Stimulated activated naive CD8-positive, alpha-beta T cell treated with anti-CD3 and anti-CD28 coated beads, Interleukin-15, amount 100 ng/mL, for 72 hours (primary cell): ENCODE measurements around the gene AHNAK2.
"Not testable (repeated sequence)": the region's sequence is repeated elsewhere in the genome, so short reads cannot be mapped to it uniquely, and the experiment has no call there.

Experiments used
- ATAC-seq: fragments of 150-1000 bp; cut with Tn5 transposase; 2 replicates; pipeline ENCODE4 v1.10.0; 2021; ENCODE audit warnings: mild to moderate bottlenecking, moderate library complexity
- DNase-seq, 2 donors: peaks; one replicate each; pipeline ENCODE4 v3.0.0; 2021 to 2022
- H3K27ac Mint-ChIP-seq, 2 donors: one replicate each; pipeline ENCODE4 v1.8.0; 2022; ENCODE audit warnings: mild to moderate bottlenecking in 2 of 2, mixed read lengths in 2 of 2, moderate library complexity in 2 of 2
- H3K27me3 Mint-ChIP-seq: one replicate; pipeline ENCODE4 v1.8.0; 2022; ENCODE audit warnings: mixed read lengths
- H3K4me1 Mint-ChIP-seq: one replicate; pipeline ENCODE4 v1.8.0; 2022; ENCODE audit warnings: mild to moderate bottlenecking, mixed read lengths
- H3K4me3 Mint-ChIP-seq, 2 donors: one replicate each; pipeline ENCODE4 v1.8.0; 2022; ENCODE audit warnings: mild to moderate bottlenecking in 2 of 2, mixed read lengths in 2 of 2, moderate library complexity in 1 of 2
- H3K9me3 Mint-ChIP-seq, 2 donors: one replicate each; pipeline ENCODE4 v1.8.0; 2022; ENCODE audit warnings: mixed read lengths in 2 of 2

AHNAK2 gene

DNA sequence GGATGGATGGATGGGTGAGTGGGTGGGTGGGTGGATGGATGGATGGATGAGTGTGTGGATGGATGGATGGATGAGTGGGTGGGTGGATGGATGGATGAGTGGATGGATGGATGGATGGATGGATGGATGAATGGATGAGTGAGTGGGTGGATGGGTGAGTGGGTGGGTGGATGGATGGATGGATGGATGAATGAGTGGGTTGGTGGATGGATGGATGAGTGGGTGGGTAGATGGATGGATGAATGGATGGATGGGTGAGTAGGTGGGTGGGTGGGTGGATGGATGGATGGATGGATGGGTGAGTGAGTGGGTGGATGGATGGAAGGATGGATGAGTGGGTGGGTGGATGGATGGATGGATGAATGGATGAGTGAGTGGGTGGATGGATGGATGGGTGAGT is 87.9 kb downstream of the AHNAK2 start:
- not testable (repeated sequence) for ATAC-seq, H3K4me3 Mint-ChIP-seq, H3K4me1 Mint-ChIP-seq, H3K9me3 Mint-ChIP-seq, H3K27ac Mint-ChIP-seq, H3K27me3 Mint-ChIP-seq, DNase-seq

DNA sequence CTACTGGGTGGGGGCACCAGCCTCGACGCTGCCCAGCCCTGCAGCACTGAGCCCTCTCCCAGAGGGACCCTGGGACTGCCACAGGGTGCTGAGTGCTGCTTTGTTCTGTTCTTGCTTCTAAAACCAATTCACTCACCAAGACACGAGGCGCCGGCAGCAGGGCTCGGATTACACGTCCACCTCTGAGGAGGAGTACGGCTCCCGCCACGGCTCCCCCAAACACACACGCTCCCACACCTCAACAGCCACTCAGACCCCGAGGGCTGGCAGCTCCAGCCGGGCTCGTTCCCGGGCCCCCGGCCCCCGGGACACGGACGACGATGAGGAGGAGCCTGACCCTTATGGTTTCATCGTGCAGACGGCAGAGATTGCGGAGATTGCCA is 88.8 kb downstream of the AHNAK2 start:
- DNase-seq, result no peak
- Mint-ChIP-seq H3K9me3 (no peaks in the 10 kb centered on the region), H3K27ac (no peak overlapping the region), H3K27me3 (no peaks in the 10 kb centered on the region), H3K4me3 (no peak overlapping the region), H3K4me1 (no peaks in the 10 kb centered on the region)
- ATAC-seq, result no peak

DNA sequence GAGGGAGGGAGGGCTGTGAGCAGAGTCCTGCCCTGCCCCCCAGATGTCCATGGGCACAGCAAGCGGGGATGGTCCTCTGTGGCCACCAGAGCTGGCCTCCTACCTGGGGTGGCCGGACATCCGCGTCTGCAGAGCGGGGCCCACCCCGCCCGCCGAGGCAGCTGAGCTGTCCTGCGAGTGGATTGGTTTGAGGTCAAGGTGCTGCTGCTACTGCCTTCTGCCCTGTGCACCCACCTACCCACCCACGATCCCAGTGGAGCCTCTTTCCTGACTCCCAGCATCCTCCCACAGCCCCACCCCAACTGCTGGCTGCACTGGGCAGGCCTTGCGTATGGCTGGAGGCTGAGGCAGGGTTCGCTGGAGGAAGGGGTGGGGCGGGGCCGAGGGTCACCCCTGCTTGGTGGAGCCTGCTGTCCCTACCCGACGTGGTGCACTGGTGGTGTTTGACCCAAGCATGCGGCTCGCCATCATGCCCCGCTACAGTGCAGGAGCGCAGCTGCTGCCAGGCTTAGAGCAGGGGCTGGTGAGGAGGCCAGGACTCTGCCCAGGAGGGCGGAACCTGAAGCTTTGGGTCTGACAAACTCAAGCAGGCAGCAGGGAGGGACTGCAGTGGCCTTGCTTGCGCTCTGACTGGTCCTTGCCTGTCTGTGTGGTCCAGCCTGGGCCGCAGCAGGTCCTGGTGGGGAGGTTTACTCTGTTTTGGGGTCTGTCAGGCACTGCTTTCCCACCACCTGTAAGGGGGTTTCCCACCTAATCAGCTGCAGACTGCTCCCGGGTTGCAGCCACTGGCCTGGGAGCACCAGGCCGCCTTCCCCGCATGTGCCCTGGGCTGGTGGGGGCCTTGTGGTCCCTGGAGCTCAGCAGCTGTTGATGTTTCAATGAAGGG is 89.4 kb downstream of the AHNAK2 start:
- H3K27me3 Mint-ChIP-seq, result no peaks in the 10 kb centered on the region
- no peak overlapping the region for H3K4me3 Mint-ChIP-seq
- no peak for ATAC-seq
- H3K4me1 Mint-ChIP-seq, result no peaks in the 10 kb centered on the region
- no peak for DNase-seq
- H3K27ac Mint-ChIP-seq, result no peak overlapping the region
- no peaks in the 10 kb centered on the region for H3K9me3 Mint-ChIP-seq

DNA sequence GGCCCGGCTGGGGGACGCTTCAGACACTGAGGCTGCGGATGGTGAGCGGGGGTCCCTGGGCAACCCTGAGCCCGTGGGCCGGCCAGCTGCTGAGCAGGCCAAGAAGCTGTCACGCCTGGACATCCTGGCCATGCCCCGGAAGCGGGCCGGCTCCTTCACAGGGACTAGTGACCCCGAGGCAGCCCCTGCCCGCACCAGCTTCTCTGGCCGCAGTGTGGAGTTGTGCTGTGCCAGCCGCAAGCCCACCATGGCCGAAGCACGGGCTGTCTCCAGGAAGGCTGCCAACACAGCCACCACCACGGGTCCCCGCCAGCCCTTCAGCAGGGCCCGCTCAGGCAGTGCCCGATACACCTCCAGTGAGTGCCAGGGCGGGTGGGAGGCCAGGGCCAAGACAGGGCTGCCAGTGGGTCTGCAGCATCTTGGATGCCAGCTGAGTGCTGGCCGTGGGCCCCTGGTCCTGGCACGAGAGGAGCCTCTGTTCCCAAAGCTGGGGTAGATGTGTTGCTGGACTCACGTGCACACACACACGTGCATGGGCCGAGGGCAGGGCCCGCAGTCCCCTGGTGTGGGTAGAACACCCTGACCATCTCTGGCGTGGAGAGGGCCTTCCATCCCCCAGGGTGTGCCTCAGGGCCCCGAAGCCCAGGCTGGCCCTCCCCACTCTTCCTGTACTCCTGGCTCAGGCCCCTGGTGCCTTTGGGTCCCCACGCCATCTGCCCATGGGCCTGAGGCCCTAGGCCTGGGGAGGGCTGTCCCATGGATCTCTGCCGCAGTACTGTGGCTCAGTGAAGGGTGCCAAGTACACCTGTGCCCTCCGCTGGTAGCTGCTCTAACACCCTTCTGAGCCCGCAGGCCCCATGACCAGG is 90.3 kb downstream of the AHNAK2 start:
- H3K27ac Mint-ChIP-seq, result no peak overlapping the region
- DNase-seq (no peak), ATAC-seq (peak; percentile 13)
- no peaks in the 10 kb centered on the region for H3K9me3 Mint-ChIP-seq
- H3K27me3 Mint-ChIP-seq, result no peaks in the 10 kb centered on the region
- no peak overlapping the region for H3K4me3 Mint-ChIP-seq
- H3K4me1 Mint-ChIP-seq, result no peaks in the 10 kb centered on the region
